Skin of body (tissue), 2 donors: Measurements from ENCODE around the gene KIAA0040. TPM values are rescaled to one million over a fixed set of nuclear protein-coding genes. Genes with fewer than 3 reads are reported as not detected.

Experiments used
- DNase-seq: peaks from one replicate; lab custom pipeline; 2025; lab: John Stamatoyannopoulos, UW
- total RNA-seq: library from RNA; depleted of rRNA; stranded (reverse); fragments of >200 nt; gene quantifications from one replicate; pipeline ENCODE4 v1.2.3, GENCODE V29; 2014

The KIAA0040 gene
- total RNA-seq: 8.7 TPM

DNA sequence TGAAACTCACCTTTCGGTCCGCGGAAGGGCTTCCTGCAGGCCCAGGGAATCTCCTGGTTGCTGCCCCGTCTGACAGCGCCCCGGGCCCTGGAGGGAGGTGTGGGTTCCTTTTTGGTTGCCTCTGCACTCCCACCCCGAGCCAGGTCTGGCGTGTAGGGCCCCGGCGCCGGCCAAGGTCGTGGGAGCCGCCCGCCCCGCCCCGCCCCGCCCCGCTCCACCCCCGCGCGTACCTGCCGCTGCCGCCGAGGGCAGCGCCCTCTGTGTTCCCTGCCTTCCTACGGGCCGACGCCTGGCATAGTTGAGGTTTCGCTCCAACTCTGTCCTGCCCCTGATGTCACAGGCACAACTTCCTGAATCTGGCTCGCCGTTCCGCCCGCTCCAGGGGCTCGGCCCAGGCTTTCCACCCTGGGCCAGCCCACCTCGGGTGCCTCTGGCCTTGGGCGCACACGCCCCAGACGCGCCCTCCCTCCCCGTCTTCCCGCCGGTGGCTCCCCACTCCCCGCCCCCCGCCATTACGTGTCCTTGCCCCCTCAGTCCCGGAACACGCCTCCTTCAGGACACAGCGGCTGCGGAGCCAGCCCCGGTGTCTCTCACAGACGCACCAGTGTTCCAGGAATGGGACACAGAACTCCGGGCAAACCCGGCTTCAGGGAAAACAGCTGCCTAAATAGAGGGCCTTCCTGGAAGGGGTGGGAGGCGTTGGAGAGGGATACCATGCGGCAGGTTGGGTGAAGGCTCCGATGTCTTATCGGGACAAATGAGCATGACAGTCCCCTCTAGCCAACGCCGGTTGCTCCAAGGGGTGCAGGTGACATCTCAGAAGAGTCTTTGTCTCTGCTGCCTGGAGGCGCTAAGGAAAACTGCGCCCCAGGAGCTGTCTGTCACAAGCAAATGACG lies at the start of gene KIAA0040:
Gene KIAA0040, minus strand, starts transcription at position 147 of the 897 bp plus-strand sequence. CDS start 31,763 bp downstream, outside the sequence.
- DNase-seq: peak; percentile 22

DNA sequence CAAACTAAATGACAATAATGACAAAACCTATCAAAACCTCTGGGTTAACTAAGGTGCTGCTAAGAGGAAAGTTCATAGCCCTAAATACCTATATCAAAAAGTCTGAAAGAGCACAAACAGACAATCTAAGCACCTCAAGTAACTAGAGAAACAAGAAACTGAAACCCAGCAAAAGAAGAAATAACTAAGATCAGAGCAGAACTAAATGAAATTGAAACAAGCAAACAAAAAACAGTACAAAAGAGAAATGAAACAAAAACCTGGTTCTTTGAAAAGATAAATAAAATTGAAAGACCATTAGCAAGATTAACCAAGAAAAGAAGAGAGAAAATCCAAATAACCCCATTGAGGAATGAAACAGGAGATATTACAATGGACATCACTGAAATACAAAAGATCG lies 44.8 kb upstream of the KIAA0040 start:
- no peak for DNase-seq

DNA sequence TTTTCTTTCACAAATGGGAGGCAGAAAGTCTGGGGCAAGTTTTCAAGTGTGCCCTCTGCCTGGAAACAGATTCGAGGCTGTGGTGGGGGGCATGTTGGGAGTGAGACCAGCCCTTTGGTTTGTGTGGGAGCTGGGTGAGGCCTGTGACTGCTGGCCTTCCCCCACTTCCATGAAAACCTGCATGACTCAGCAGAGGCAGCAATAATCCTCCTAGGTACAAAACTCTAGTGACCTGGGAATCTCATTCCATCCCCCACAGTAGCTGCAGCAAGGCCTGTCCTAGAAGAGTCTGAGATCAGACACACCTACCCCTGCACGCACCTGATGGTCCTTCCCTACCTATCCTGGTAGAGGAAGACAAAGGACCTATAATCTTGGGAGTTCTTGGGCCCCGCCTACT lies 42.1 kb upstream of the KIAA0040 start:
- DNase-seq: no peak

DNA sequence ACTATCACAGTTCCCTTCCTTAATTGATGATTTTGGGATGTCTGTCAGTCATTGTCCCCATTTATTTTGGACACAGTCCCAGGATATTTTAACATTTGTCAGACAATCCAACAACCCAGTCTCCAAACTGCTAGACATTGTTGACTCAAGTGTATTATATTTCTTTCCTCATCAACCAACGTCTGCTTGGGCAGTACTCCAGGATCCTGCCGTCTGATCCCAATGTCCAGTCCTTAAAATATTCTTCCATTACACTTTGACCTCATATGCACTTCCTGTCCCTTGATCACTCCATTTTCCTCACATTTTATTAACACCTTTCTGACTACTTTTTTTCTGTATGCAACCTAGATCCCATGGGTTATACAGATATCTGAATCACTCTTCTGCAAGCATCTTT lies 39.8 kb upstream of the KIAA0040 start:
- DNase-seq: no peak

DNA sequence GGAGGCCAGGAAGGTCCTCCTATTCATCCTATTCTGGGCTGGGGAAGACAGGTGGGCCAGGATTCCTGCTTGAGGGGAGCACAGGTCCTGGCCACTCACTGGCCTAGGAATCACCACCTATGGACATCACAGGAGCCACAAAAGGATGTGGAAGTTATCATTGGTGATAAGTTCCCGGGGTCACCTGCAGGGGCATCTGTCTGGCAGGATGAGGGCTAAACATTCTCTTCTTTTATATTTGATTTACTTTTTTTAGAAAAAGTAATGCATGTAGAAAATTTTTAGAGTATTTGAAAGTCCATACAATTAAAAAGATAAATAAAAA lies 33.2 kb upstream of the KIAA0040 start:
- no peak for DNase-seq

DNA sequence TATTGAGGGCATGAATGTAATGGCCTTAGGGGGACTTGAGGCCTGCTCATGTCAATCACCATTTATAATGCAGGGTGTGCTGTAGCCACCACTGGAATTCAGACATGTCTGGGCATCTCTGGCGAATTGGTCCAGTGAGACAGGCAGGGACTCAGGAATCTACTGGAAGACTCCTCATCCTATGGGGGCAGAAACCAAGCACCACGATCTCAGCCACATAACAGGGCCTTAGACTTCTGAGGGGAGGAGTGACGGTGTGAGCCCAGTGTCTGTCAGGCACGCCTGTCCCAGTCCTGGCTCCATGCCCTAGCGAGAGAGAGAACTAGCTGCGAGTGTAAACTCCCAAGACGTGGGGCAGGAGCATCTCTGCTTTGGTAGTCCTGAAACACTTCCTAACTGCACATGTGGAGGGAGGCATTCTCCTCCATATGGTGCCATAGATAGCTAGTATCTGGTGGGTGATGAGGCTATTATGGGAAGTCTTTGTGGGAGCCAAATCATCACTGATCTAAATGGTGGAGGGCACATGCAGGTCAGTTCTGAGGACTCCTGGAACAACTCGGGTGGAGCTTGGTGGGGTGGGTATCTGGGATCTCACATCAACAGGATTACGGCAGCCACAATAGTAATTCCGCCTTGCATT lies 29.8 kb upstream of the KIAA0040 start:
- no peak for DNase-seq

DNA sequence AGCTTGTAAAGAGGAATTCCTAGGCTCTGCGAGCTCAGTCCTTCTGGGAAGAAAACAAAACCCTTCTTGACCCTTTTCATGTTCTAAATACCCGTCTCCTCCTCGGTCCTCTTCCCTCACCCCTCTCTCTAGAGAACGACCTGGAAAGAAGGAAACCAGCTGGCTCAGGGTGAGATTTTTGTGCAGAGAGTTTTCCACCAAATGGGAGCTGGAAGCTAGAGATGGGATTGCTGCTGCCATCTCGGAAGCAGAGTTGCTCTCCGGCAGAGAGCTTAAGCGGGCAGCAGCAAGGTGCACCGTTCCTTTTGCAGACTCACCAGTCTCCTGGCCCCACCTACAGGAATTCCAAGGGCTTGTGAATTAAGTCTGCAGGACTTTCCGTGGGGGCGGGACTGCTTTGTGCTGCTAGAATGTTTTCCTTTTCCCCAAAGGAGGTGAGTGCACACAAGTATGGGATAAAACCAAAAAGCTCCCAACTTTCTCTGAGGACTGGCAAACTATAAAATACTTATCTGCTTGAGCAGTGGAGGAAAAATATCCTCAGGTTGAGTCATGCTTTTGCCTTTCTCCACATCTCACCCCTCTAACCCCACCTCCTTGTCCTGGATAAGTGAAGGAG lies 29.1 kb upstream of the KIAA0040 start:
- DNase-seq: no peak

DNA sequence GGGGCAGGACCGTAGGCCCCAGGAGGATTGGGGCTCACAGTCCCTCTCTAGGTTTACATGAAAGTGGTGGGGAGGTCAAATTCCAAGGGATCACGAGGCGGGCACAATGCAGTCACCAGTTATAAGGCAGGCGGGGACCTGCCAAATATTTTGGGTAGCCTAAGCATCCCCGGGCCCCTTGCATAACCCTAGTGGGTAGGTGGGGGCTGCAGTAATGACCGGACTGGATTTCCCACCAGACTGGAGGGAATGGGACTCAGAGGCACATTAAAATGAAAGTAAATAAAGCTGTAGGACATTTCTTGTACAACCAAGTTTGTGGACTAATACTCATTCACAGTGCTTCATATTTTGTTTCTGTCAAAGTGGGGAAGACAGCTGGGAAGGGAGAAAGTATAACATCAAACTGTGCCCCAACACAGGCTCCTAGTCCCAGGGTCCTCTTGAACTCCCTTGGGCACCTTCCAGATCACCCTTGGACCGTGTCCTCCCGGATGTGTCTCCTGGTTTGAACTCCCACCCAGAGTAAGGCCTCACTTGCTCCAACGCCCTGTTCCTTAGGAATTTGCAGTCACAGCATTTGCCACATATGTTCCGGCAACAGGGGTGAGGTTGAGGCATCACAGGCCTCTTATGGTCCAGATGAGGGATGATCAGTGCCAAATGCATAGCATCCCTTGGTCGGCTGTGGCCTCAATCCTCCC lies 28.4 kb upstream of the KIAA0040 start:
- DNase-seq: no peak

DNA sequence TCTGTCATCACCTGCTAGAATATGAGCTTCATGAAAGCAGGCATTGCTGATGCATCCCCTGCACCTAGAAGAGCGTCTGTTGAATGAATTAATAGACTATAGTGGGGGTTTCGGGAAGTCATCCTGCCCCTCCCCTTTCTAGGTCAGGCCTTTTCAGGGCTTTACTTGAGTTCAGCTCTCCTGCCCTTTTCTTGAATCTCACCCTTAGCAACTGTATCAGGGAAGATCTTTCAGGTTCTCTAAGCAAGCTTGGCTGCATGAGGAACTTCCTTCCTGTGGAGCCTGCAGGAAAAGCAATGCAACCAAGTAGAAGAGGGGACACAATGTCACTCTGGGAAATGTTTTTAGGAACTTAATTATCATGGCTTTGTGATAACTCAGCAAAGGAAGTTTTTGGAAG lies 27.2 kb upstream of the KIAA0040 start:
- DNase-seq: no peak

DNA sequence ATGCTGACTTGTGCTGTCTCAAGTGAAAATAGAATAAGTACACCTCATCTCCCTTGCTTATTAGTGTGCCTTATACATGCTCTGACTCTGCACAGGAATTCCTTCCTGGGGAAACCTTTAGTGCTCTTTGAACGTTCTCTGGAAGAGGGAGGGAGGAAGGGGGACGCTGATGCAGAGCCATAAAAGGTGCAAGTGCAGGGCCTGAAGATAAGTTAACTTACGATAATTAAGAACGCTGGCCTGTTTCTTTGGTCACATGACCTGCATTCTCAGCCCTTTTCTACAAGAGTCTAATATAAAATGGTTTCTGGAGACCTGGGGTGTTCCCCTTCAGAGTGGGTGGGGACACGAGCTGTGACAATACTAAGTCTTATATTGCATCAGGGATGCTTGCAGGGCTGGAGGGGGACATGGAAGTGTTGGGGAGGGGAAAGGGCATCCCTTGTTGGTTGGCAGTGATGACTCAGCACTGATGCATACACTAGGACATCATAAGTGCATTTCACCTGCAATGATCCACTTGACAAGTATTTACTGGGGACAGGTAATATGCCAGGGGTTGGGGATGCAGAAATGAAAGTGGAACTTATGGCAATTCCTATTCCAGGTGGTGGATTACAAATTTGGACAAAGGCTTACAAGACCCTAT lies 26.3 kb upstream of the KIAA0040 start:
- no peak for DNase-seq

DNA sequence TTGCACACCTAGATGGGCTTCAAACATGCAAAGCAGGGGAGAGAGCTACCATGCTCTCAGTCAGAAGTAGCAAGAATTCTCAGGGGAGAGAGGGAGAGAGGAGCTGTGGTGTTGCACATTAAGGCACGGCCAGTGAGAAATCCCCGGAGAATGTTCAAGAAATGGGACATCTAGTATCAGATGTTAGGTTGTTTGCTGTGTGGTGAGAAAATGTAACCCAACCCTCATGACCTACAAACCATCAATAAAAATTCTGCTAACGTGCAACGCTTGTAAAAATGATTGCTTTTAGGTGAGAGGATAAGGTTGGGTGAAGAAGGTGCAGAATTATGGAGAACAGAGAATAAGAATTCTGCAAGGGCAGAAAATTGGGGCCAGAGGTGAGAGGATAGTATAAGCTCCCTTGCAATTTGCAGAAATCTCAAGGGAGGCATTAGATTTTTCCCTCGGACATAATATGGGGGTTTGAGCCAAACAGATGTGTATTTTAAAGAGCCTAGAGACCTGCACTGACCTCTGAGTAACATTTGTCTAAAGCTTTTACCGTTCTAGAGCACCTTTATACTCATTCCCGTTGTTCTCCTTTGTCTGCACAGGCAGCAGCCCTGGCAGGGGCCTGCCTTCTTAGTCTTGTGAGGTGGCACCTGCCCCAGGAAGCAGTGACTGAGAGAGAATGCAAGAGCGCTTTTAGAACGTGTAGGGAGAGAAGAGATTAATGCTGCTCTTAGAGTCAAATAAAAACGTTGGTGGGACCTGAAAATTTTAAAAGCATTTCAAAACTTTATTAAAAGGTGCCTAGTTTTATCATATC lies 25.4 kb upstream of the KIAA0040 start:
- no peak for DNase-seq

DNA sequence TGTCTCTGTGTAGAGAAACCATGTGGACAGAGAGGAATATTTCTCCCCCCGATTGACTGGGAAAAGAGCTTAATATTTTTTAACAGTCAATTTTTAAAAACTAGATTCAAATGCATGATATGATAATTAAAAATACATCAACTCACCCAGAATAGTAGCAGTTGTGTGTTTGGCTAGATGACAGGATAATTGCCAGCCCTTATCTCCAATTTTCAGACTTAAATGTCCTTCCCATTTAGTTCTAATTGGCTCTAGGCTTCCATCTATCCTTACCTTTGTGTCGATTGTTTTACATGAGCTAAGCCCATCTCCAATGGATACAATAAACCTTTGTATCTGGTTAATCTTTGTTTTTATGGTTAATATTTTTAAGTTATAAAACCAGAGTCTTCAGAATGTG lies 23.9 kb upstream of the KIAA0040 start:
- no peak for DNase-seq

DNA sequence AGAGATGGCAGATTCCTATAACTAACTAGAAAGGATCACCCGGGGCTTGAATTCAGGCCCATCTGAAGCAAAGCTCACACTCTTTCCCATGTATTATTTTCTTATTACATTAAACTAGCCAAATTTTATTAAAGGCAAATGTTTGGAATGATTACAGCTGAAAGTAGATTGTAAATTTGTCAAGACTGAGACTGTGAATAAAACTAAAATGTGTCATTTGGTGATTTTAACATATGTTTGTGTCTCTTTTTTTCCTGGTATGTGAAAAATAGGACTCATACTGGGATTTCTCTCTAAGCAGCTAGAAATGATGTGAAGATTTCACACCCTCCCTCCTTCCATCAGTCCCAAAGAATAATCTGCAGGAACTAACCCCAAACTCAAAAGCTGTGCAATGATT lies 19.1 kb upstream of the KIAA0040 start:
- peak; percentile 26 for DNase-seq

DNA sequence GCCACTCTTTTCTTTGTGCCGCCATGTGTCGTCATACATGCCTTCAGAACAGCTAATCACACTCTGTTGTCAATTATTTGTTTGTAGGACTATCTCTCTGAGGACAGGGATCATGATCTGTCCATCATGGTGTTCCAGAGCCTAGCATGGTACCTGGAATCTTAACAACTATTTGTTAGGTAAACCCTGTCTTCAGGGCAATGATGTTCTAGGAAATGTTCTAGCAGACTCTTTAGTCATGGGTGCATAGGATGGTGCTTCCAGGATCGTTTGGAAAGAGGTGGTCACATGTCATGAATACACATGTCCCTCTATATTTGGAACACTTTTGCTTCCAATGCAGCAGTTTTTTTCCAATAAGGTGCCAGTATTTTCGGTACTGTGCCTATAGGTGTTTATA lies 18.2 kb upstream of the KIAA0040 start:
- DNase-seq: no peak

DNA sequence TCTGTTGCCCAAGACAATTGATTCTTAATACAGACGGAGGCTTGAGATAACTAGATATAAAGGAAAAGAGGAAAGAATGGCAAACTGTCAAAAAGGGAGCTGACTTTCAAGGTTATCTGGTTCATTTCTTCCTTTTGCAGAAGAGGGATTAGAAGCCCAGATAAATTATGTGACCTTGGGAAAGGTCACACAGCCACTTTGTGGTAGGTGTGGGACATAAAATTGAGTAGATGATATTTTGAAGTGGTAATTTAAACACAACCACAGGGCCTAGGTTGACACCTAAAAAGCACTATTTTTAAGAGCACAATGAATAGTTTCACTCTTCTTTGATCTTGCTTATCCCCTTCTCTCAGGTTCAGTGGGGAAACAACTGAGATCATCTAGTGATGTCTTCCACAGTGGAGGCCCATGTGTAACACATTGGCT lies 16.9 kb upstream of the KIAA0040 start:
- DNase-seq: no peak

DNA sequence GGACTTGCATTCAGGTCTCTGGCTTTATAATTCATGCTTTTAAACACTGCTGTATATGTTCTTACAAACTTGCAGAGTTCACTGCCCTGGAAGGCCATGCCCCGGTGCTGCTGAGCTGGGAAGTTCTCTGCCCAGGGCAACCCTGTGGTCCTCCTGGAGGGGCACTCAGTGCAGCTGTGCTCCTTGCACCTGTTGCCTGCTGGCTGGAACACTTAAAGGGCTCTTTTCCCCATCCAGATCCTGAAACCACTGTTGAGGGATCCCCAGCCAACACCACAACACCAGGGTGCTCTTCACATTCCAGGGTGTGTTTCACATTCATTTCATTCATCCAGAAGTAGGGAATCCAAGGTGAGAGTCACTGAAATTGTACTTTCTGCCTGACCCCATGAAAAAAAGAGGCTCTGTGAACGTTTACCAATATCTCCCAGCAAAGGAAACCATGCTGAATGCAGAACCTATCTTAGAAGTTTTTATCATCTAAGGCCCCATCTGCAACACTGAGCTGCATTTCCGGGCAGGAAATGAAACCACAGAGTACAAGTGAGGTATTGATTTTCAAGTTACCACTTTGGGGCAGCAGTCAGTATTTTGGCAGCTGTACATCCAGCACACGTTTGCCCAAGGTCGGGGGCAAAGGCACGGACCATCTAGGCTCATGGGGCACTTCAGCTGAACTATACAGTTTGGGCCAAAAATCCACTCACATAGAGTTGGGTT lies 16.4 kb upstream of the KIAA0040 start:
- no peak for DNase-seq

DNA sequence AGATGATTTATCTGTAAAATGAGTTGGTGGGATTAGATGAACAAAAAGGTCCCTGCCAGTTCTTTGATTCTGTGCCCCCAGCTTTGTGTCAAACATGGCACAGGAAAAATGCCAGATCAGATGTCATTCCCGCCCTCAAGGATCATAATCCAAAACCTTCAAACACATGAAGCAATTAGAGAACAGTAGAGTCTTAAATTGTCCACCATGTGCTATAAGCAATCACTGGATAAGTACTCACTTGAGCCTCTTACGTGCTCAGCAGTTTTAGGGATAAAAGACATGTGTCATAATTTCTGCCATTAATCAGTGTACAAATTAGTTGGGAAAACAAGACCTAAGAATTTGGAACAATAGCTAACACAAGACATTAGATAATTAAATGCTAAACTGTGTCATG lies 15.4 kb upstream of the KIAA0040 start:
- no peak for DNase-seq

DNA sequence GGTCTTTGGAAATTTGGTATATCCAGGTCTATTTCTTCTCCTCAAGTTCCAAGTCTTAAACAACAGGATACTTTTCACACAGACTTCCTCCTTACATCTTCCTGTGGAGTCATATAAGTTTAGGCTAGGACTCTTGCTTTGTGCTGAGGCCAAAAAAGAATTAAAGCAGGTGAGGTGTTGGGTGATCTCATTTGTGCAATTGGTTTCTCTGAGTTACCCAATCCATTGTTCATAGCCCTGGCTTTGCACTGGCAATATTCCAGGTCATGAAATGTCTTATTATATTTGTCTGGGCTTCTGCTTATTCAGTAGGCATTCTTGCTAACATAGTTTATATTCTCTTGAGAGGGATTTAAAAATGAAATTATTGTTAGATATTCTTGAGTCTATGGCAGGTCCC lies 14.1 kb upstream of the KIAA0040 start:
- DNase-seq: no peak

DNA sequence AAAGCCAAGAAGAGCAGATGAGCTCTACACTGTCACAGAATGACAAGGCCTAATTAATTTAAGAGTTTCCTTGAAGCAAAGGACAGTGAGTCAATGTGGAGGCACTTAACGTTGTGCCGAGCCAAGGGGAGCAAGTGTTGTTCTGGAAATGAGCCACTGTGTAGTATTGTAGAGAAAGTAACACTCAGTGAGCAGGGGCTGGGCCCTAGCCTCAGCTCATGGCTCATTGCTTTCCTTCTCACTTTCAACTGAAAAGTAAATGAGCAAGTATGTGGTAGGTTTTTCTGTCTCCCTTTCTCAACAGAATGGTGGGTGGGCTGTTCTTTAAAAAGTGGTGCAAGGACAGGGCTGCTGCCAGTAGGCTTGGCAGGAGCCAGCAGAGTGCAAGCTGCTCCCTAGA lies 11.8 kb upstream of the KIAA0040 start:
- DNase-seq: peak; percentile 13

DNA sequence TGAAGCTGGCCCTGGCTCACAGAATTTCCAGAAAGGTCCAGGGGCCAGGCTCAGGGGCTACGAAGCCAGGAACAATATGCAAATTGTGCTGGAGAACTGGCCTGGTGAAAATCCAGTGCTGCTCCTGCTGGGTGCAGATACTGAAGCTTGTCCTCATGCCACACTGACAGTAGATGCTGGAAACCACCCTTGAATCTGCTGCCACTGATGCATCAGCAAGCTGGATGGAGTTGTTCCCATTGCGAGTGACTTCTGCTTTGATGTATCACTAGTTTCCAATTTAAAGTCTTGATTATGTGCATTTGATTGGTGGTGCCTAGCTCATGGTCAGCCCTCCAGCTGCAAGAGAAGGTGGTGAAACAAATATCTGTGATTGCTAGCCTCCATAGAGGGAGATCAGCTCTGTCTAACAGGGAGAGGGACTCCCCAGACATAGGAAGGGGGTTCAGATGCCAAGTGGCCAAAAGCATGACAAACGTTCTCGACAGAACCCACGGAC lies 11.0 kb upstream of the KIAA0040 start:
- no peak for DNase-seq
